Uterus (tissue), 2 donors: ENCODE measurements around the gene BMPR2.

ENCODE experiments used
- CTCF ChIP-seq, 4 experiments: fragments of 200-600 bp in 2 of 4; fragments of 450-650 bp in 2 of 4; sonication (generic) in 2 of 4; IDR thresholded peaks; one replicate each; pipeline ENCODE4 v1.5.1; 2016 to 2019; ENCODE audit warnings: antibody characterized with exemption in 4 of 4, mild to moderate bottlenecking in 2 of 4, moderate library complexity in 1 of 4
- POLR2A ChIP-seq, 2 donors: fragments of 450-650 bp; IDR thresholded peaks; one replicate each; pipeline ENCODE4 v1.6.1; 2016; ENCODE audit warnings: antibody characterized with exemption in 2 of 2, mild to moderate bottlenecking in 1 of 2, moderate library complexity in 1 of 2

- TF ChIP-seq CTCF (IDR thresholded peaks at IDR 0.05) (no peak), POLR2A (IDR thresholded peaks at IDR 0.05) (no peak)
Measured at GRCh38 chr2:202426751-202427150, 50.6 kb downstream of the BMPR2 start.
